Measurements from ENCODE around the gene CLMP. TPM values are rescaled to one million over a fixed set of nuclear protein-coding genes. Genes with fewer than 3 reads are reported as not detected.
A peak's percentile ranks its signal among the peaks of the same experiment; 100 is the strongest.

The CLMP gene
- total RNA-seq, 1 donor = 147 TPM

DNA sequence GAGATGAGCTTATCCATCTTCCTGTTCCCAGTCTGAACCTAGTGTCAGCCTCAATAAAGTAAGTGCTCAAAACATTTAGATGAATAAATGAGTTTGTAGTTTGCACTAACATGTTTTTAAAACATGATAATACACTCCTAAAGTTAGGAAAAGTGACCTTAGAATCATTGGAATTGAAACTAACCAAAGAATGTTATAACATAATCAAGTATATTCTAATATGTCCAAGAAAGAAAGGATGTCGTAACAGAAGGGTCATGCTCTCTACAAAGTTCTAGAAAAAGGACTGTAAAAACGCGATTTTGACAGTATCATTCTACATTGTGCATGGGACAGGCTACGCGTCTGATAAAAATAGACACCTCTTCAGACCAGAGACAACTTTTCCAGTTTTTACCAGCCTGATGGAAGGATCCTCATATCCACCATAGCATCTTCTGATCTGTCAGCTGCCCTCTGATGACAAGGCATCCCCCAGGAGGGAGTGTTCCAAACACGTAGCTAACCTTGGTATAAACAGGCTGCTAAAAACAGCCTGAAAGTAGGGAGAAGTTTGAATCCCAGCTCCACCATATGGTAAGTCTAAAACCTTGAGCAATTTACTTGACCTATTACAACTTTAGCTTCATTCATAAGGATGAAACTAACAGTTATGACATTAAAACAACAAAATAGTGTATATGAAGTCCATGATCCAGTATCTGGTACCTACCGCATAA is 30.2 kb downstream of the CLMP start:
- TF ChIP-seq, protein P1, sequence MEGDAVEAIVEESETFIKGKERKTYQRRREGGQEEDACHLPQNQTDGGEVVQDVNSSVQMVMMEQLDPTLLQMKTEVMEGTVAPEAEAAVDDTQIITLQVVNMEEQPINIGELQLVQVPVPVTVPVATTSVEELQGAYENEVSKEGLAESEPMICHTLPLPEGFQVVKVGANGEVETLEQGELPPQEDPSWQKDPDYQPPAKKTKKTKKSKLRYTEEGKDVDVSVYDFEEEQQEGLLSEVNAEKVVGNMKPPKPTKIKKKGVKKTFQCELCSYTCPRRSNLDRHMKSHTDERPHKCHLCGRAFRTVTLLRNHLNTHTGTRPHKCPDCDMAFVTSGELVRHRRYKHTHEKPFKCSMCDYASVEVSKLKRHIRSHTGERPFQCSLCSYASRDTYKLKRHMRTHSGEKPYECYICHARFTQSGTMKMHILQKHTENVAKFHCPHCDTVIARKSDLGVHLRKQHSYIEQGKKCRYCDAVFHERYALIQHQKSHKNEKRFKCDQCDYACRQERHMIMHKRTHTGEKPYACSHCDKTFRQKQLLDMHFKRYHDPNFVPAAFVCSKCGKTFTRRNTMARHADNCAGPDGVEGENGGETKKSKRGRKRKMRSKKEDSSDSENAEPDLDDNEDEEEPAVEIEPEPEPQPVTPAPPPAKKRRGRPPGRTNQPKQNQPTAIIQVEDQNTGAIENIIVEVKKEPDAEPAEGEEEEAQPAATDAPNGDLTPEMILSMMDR (IDR thresholded peaks at IDR 0.05; ENCODE audit: insufficient read depth, low read depth, low read length) = no peak
- H3K4me3 ChIP-seq (ENCODE audit: low read depth, low read length) = no peak overlapping the region
- peak; percentile 72 for DNase-seq (ENCODE audit: low read depth)

DNA sequence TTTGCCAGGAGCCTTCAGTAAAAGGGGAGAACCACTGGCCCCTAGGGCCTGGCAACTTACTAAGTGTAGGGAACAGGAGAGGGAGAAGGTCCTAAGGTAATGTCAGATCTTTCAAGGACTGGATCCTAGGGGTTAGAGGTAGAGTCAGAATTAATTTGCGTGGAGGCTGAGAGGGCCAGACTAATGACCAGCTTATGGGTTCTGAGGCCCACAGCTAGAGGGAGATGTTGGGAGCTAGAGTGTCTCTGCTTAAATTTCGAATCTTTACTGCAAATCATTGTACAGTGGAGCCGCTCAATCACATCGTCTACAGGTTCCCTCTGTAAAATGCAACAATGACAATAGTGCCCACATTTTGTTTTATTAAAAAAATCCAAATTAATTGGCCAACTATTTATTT is 31.4 kb downstream of the CLMP start:
- DNase-seq (ENCODE audit: low read depth) = no peak
- TF ChIP-seq, protein P1 (IDR thresholded peaks at IDR 0.05; ENCODE audit: insufficient read depth, low read depth, low read length) = peak; percentile 33
- no peak overlapping the region for H3K4me3 ChIP-seq (ENCODE audit: low read depth, low read length)

DNA sequence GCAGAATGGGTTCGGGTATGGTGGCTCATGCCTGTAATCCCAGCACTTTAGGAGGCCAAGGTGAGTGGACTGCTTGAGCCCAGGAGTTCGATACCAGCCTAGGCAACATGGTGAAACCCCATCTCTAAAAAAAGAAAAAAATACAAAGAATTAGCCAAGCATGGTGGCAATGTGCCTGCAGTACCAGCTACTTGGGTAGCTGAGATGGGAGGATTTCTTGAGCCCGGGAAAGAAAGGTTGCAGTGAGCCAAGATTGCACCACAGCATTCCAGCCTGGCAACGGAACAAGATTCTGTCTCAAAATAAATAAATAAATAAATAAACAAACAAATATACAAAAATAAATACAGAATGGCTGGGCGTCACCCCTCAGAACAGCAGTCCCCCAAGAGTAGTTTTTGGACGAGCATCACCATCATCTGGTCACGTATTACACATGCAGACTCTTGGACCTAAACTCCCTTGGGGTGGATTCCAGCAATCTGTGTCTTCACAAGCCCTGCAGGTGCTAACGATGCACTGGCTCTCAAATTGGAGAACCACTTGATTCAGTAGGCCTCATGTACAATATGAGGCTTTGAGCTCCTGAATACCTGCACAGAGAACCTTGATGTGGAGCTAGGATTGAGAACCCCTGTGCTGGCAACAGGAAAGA is 33.5 kb downstream of the CLMP start:
- no peak overlapping the region for H3K4me3 ChIP-seq (ENCODE audit: low read depth, low read length)
- DNase-seq (ENCODE audit: low read depth) = no peak
- TF ChIP-seq, protein P1 (IDR thresholded peaks at IDR 0.05; ENCODE audit: insufficient read depth, low read depth, low read length) = no peak

DNA sequence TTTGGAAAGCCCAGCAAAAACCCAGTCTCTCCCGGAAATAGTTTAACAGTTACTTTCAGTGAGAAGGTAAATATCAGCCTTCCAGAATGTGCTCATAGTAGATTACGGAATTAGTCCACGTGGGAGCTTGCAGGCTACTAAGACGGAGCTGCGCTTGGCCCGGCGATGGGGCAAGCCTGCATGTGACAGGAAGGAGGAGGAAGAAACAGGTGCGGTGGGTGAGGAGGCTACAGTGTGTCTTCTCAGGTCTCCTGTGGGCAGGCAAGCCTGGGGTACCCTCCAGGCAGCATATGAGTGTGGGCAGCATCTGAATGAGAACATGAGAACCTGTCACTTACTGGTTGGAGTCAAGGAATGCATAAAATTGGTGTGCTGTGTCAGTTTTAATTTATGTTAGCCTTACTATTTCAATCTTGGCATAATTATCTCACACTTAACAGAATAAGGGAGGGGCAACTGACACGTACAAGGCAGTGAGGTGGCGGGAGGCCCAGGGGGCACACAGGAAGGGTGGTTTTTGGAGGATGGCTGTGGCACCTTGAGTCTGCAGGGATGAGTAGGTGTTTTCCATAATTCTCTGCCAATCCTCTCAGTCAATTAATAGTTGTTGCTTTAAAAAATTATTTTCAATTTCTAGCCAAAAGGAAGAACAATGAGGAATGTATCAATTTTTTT is 35.7 kb downstream of the CLMP start:
- TF ChIP-seq, protein P1 (IDR thresholded peaks at IDR 0.05; ENCODE audit: insufficient read depth, low read depth, low read length) = no peak
- no peak overlapping the region for H3K4me3 ChIP-seq (ENCODE audit: low read depth, low read length)
- DNase-seq (ENCODE audit: low read depth) = peak; percentile 45

DNA sequence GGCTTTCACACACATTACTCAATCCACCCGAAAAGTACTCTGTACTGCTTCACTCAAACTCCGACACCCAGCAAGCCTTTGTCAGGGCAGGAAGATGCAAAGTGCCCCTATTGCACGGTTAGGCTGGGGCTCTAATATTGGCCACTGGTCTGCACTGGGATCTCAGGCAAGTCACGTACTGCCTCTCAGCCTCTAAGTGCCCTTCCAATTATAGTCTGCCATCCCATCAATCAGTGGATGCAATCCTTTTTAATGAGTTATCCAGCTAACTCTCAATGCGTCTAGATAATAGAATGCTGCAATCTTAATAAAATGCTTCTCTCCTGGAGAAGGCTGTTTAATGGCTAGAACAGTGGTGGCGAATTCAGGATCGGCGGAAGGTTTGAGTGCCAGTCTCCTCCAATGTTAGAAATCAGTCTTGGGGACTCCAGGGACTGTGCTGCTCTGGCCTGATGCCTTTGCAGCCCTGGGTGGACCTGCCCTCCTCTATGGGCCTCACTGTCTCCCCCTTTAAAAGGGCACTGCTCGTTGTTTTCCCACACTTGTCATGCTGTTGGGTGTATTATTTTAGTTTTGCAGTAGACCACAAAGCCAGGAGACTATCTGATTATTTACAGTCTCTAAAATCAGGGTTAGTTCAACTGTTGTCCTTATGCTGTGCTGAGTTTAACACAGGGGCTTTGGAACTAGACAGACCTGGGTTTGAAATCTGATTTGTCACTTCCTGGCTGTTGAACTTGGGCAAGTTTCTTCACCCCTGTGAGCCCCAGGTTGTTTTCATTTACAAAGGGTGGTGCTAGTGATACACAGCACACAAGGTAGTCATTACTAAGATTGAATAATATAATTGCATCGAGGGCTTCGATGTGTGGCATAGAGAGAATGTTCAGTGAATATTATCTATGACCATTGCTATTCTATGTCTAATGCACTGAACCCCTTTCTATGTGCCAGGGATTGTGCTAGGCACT is 36.7 kb downstream of the CLMP start:
- DNase-seq (ENCODE audit: low read depth) = no peak

More for the DNA sequence above, 36.7 kb downstream of the CLMP start:
- TF ChIP-seq, protein P1 (IDR thresholded peaks at IDR 0.05; ENCODE audit: insufficient read depth, low read depth, low read length) = no peak
- H3K4me3 ChIP-seq (ENCODE audit: low read depth, low read length) = no peak overlapping the region
